ENCODE results near the gene UBE4B. TPM values are rescaled to one million over a fixed set of nuclear protein-coding genes. Genes with fewer than 3 reads are reported as not detected.

UBE4B gene
- total RNA-seq, 1 experiment from 2014 or later = 40.3 TPM

GRCh38 chr1:10065344-10065685, 32.6 kb downstream of the UBE4B start:
- no peaks in the 10 kb centered on the region for H3K27me3 Mint-ChIP-seq (ENCODE audit: insufficient read depth, unreplicated experiment)
- intact Hi-C loops (cut with micrococcal nuclease; ENCODE audit: unreplicated experiment) = no loop called here
- peaks cover 6% of the 10 kb centered on the region for H3K4me1 Mint-ChIP-seq (ENCODE audit: low read depth, unreplicated experiment)
- peaks cover 4% of the 10 kb centered on the region for H3K36me3 Mint-ChIP-seq (ENCODE audit: insufficient read depth, unreplicated experiment)
- H3K9me3 Mint-ChIP-seq (ENCODE audit: unreplicated experiment) = no peaks in the 10 kb centered on the region
- peaks cover 4% of the 10 kb centered on the region; the same call in 1 of the 2 replicates for H3K4me1 ChIP-seq
- H3K36me3 ChIP-seq (ENCODE audit: control insufficient read depth, insufficient read depth, low read length) = no peaks in the 10 kb centered on the region
- ChIA-PET CTCF (no interaction called here), POLR2A (no interaction called here)
- no peak overlapping the region for H3K27ac Mint-ChIP-seq (ENCODE audit: unreplicated experiment)
- no peak for DNase-seq
- no peak overlapping the region for H3K4me3 ChIP-seq (ENCODE audit: low read depth, low read length)
- H3K4me3 Mint-ChIP-seq (ENCODE audit: unreplicated experiment) = no peak overlapping the region
- H3K27me3 ChIP-seq (replicated peaks; ENCODE audit: control insufficient read depth, insufficient read depth, low read length) = no peaks in the 10 kb centered on the region
- BruUV-seq (replicated peaks) = no TSS peak
- H3K9me3 ChIP-seq = no peaks in the 10 kb centered on the region
- TF ChIP-seq CTCF (IDR thresholded peaks at IDR 0.05; ENCODE audit: insufficient read depth in 1 of 2, low read depth in 1 of 2, low read length in 1 of 2, severe bottlenecking in 1 of 2, unreplicated experiment in 1 of 2) = no peak

- Mint-ChIP-seq H3K27me3 (ENCODE audit: insufficient read depth, unreplicated experiment) (no peaks in the 10 kb centered on the region), H3K4me3 (ENCODE audit: unreplicated experiment) (no peak overlapping the region), H3K9me3 (ENCODE audit: unreplicated experiment) (no peaks in the 10 kb centered on the region), H3K36me3 (ENCODE audit: insufficient read depth, unreplicated experiment) (peaks cover 4% of the 10 kb centered on the region), H3K27ac (ENCODE audit: unreplicated experiment) (no peak overlapping the region), H3K4me1 (ENCODE audit: low read depth, unreplicated experiment) (peaks cover 6% of the 10 kb centered on the region)
- H3K4me1 ChIP-seq = peaks cover 4% of the 10 kb centered on the region; the same call in 1 of the 2 replicates
- intact Hi-C loops (cut with micrococcal nuclease; ENCODE audit: unreplicated experiment) = no loop called here
- DNase-seq = no peak
- H3K9me3 ChIP-seq = no peaks in the 10 kb centered on the region
- no peak overlapping the region for H3K4me3 ChIP-seq (ENCODE audit: low read depth, low read length)
- no peaks in the 10 kb centered on the region for H3K27me3 ChIP-seq (replicated peaks; ENCODE audit: control insufficient read depth, insufficient read depth, low read length)
- no peaks in the 10 kb centered on the region for H3K36me3 ChIP-seq (ENCODE audit: control insufficient read depth, insufficient read depth, low read length)
- TF ChIP-seq CTCF (IDR thresholded peaks at IDR 0.05; ENCODE audit: insufficient read depth in 1 of 2, low read depth in 1 of 2, low read length in 1 of 2, severe bottlenecking in 1 of 2, unreplicated experiment in 1 of 2) = no peak
- CTCF ChIA-PET = no interaction called here
- POLR2A ChIA-PET = no interaction called here
- no TSS peak for BruUV-seq (replicated peaks)
Measured at GRCh38 chr1:10065760-10066159, 33.0 kb downstream of the UBE4B start.

GRCh38 chr1:10068605-10069294, 36.0 kb downstream of the UBE4B start:
- no peaks in the 10 kb centered on the region for H3K36me3 ChIP-seq (ENCODE audit: control insufficient read depth, insufficient read depth, low read length)
- H3K9me3 ChIP-seq = no peaks in the 10 kb centered on the region
- ChIA-PET POLR2A (no interaction called here), CTCF (no interaction called here)
- H3K36me3 Mint-ChIP-seq (ENCODE audit: insufficient read depth, unreplicated experiment) = peaks cover 6% of the 10 kb centered on the region
- DNase-seq = no peak
- peaks cover 6% of the 10 kb centered on the region for H3K4me1 Mint-ChIP-seq (ENCODE audit: low read depth, unreplicated experiment)
- H3K27ac Mint-ChIP-seq (ENCODE audit: unreplicated experiment) = no peak overlapping the region
- H3K9me3 Mint-ChIP-seq (ENCODE audit: unreplicated experiment) = no peaks in the 10 kb centered on the region
- no peak overlapping the region for H3K4me3 ChIP-seq (ENCODE audit: low read depth, low read length)
- no peak overlapping the region for H3K4me3 Mint-ChIP-seq (ENCODE audit: unreplicated experiment)
- no peak for TF ChIP-seq CTCF (IDR thresholded peaks at IDR 0.05; ENCODE audit: insufficient read depth in 1 of 2, low read depth in 1 of 2, low read length in 1 of 2, severe bottlenecking in 1 of 2, unreplicated experiment in 1 of 2)
- H3K27me3 Mint-ChIP-seq (ENCODE audit: insufficient read depth, unreplicated experiment) = no peaks in the 10 kb centered on the region
- H3K4me1 ChIP-seq = peaks cover 4% of the 10 kb centered on the region; the same call in 1 of the 2 replicates
- BruUV-seq (replicated peaks) = no TSS peak
- H3K27me3 ChIP-seq (replicated peaks; ENCODE audit: control insufficient read depth, insufficient read depth, low read length) = no peaks in the 10 kb centered on the region
- intact Hi-C loops (cut with micrococcal nuclease; ENCODE audit: unreplicated experiment) = no loop called here

Measured in Caco-2 (cell line).